Superior temporal gyrus (tissue), 1 donor: ENCODE results near the gene RAB36.

Experiments
- DNase-seq: peaks from one replicate; pipeline ENCODE4 v3.0.0-alpha.2; 2016; ENCODE audit errors: extremely low spot score

RAB36 gene

DNA sequence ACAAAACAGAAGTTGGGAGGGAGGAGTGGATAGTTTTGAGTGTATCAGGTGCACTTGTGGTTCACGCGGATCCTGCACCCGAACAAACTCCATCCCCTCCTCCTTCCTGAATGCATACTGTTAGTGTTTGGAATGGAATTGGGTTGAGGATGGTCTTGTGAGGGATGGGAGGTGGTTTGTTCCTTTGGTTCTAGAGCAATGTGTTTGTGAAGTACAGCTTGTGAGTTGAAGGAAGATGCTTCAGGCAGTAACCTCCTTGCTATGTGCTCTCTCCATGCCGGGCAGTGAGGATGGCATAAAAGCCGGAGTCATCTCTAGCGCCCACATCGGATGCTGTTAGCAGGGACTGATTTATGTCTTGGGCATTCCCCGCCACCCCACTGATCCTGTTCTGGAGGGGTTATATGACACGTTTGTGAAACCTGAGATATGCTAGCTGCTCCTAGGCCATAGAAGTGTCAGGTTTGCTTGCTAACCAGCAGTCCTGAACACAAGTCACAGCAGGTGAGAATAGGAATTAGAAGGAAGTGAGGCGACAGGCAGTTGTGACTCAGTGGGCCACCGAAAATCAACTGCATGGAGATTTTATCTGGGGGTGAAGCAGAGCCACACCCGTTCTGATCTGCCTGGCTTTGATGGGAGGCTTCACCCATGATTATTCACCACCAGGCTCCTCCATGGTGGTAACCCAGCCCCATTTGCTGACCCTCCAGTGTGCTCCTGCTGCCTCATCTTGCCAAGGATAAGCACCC lies 37.2 kb downstream of the RAB36 start:
- DNase-seq, result peak; percentile 59

- DNase-seq, result peak; percentile 70
Observed at GRCh38 chr22:23183061-23183698, 37.9 kb downstream of the RAB36 start.

DNA sequence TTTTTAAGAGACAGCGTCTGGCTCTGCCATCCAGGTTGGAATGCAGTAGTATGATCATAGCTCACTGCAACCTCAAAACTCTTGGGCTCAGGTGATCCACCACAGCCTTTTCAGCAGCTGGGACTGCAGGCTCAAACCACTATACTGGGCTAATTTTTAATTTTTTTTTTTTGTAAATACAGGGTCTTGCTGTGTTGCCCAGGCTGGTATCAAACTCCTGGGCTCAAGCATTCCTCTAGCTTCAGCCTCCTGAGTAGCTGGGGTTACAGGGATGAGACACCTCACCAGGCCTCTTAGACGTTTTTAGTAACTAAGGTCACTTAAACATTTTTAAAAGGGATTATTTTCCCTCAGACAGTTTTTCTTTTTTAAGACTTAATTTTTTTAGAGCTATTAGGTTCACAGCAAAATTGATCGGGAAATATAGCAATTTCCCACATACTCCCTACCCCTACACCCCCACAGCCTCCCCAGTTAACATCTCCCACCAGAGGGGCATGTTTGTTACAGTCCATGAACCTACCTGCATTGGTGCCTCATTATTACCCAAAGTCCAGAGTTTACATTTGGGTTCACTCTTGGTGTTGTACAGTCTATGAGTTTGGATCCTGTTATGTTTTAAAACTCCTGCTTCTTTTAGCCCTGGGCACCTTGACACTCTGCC lies 39.0 kb downstream of the RAB36 start:
- no peak for DNase-seq

- DNase-seq, result no peak
Observed at GRCh38 chr22:23184764-23185113, 39.5 kb downstream of the RAB36 start.

GRCh38 chr22:23187211-23187610 lies 41.9 kb downstream of the RAB36 start:
- no peak for DNase-seq

DNA sequence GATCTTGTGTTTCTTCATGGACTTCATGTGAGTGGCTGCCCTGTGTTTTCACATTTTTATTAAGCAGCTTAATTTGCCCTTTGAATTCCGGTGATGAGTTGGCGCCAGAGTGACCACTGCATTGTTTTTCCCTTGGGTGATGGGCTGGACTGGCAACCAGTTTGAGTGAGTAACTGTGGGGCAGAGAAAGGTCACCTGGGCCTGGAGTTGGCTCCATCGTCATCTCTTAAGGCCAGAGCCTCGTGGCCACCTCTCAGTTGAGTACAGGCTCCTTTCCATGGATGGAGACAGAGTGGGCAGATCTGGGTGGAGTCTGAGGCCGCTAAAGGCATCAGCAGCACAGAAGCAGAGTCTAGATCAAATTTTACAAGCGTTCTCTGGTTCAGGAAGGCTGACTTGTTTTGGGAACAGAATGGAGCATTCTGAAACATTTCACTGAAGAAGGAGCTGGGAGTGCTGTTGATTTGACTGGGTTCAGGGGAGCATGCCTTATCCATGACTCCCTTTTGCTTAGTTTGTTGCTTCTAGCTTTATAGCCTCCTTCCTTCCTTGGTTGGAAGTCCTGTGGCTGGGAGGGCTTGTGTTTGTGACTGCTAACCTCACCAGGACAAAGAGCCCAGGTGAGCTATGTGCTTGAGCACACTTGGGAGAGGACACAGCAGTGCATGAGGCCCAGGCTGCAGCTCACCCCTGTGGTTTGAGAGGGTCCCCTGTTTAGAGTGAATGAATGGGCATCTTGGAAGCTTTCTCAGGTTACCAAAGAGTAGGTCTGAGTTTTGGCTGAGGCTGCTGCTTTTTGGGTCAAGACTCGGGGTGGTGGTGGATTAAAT lies 42.8 kb downstream of the RAB36 start:
- DNase-seq, result no peak

GRCh38 chr22:23190526-23190925 lies 45.2 kb downstream of the RAB36 start:
- DNase-seq, result no peak

DNA sequence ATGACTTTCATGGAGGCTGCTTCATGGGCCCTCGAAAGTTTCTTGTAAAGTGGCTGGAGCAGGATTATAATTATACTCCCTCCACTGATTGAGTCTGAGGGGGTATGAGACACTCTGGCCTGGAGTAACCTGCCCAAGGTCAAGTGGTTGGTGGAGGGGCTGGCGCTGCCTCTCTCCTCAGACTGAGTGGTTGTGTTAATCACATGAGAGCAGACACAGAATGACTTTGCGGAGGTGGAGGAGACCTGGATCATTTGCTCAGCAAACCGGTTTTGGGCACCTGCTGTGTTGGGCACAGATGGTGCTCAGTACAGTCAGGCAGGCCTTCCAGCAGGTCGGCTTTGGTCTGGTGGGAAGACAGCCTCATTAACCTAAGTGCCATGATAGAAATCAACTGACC lies 46.9 kb downstream of the RAB36 start:
- DNase-seq, result no peak

DNA sequence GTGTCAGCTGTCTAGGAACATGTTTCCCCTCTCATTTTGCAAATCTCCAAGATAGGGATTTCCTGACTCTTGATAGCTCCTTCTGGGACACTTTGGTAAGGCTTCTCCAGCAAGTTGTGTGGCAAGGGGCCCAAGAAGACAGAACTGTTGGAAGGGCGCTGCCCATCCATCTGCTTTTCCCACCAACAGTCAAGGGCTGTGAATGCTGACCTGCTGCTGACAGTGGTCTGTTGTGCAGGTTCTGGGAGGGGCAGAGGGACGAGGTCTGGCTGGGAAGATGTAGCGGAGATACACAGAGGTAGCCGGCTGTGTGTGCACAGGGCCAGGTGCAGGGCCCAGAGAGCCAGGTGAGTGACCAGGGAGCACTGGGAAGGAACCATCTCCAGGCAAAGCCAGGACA lies 47.3 kb downstream of the RAB36 start:
- DNase-seq, result no peak

GRCh38 chr22:23193196-23193827 lies 48.0 kb downstream of the RAB36 start:
- DNase-seq, result peak; percentile 26

DNA sequence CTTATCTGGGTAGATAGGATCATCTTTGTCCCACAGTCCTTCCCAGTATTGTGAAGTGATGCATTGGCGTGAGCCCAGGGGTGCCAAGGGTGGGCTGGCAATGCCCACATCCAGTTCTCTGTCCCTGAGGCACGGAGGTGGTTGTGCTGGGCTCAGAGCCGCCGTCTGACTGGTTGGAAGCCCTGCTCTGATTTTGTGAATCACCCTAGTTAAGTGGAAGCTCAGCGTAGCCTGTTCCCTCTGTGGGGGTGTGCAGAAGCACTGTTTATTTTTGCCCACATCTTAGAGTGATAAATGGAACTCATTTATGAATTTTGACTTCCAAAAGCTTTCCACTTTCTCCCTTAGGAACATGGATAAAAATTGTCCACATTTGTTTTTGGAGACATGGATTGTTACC lies 48.6 kb downstream of the RAB36 start:
- DNase-seq, result peak; percentile 44

DNA sequence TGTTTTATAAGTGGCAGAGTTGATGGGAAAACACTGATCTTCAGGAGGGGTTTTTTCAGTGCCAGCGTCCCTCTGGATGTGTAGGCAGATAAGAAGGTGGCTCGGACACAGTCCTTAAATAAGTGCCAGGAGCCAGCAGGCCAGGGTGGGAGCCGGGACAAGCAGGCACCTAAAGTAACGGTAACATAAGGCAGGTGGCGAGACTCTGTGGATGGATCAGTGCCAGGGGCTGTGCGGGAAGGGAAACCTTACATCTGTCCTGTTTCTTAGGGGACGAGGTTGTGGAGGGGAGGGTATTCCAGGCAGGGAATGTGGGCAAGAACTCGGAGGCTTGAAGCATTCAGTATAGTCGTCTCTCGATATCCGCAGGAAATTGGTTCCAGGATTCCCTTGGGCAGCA lies 50.9 kb downstream of the RAB36 start:
- no peak for DNase-seq

- DNase-seq, result no peak
Observed at GRCh38 chr22:23197836-23198235, 52.6 kb downstream of the RAB36 start.

- DNase-seq, result no peak
Observed at GRCh38 chr22:23199159-23199558, 53.9 kb downstream of the RAB36 start.

DNA sequence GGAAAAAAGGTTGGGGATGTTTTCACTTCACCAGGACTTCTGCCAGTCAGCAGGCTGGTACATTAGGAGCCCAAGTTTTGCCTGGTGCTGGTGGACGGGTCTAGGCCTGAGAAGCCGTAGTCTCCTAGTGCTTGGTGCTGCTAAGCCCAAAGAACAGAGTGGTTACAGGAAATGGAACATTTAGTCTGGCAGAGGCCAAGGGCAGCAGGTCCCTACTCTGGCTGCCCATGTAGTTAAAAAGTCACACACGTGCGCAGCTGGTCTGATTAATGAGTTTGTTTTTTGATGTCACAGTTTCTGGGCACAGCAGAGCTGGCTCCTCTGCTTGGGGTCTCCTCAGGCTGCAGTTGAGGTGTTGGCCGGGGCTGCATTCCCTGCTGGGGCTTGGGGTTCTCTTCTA lies 55.6 kb downstream of the RAB36 start:
- DNase-seq, result no peak

- DNase-seq, result no peak
Observed at GRCh38 chr22:23202812-23203451, 57.7 kb downstream of the RAB36 start.

- DNase-seq, result peak; percentile 57
Observed at GRCh38 chr22:23203452-23204124, 58.3 kb downstream of the RAB36 start.

- DNase-seq, result peak; percentile 27
Observed at GRCh38 chr22:23204125-23204488, 58.8 kb downstream of the RAB36 start.

DNA sequence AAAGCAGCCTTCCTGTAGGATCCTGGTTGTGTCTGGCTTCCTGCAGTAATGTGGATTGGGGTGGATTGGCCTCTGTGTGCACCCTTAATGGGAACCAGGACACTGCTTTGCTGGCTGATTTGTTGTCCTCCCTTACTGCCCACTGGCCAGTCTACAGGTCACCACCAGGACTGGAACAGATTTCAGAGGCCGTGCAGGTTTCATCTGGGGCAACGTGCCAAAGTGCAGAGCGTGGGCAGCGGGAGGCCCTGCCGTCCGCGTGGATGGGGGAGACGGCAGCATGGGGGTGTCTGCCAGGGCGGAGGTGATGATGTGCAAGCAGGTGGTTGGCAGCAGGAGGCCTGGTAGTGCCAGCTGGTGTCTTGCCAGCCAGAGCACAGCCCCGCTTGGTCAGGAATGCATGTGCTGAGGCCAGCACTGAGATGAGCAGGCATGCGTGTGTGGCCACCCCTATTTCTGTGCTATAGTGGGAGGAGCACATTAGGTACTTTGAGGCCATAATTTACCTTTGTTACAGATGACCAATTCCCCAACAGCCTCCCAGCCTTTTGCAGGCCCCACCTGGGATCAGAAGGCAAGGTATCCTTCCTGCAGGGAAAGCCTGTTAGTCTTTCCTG lies 59.4 kb downstream of the RAB36 start:
- DNase-seq, result peak; percentile 20

GRCh38 chr22:23205339-23206049 lies 60.2 kb downstream of the RAB36 start:
- DNase-seq, result no peak
